Lower leg skin (tissue), 3 donors: ENCODE data around the gene OTUD4.

Source experiments
- CTCF ChIP-seq, 3 donors: fragments of 450-650 bp; IDR thresholded peaks; one replicate each; pipeline ENCODE4 v1.5.1; 2016; ENCODE audit warnings: antibody characterized with exemption in 3 of 3, mild to moderate bottlenecking in 3 of 3, moderate library complexity in 2 of 3
- POLR2A ChIP-seq, 2 donors: fragments of 450-650 bp; IDR thresholded peaks; one replicate each; pipeline ENCODE4 v1.6.1; 2016 to 2017; ENCODE audit warnings: antibody characterized with exemption in 2 of 2, mild to moderate bottlenecking in 1 of 2, moderate library complexity in 1 of 2

- no peak for TF ChIP-seq POLR2A (IDR thresholded peaks at IDR 0.05)
- TF ChIP-seq CTCF (IDR thresholded peaks at IDR 0.05), result no peak
These were observed 96.3 kb downstream of the OTUD4 start for GRCh38 chr4:145083891-145084605.
